Mucosa of gallbladder (tissue), 1 donor: ENCODE measurements around the gene SMG1. TPM values are rescaled to one million over a fixed set of nuclear protein-coding genes. Genes with fewer than 3 reads are reported as not detected.

ENCODE experiments used
- DNase-seq: peaks from one replicate; pipeline ENCODE4 v3.0.0-alpha.2; 2020; ENCODE audit warnings: low spot score
- total RNA-seq: library from RNA; stranded (reverse); gene quantifications from one replicate; pipeline ENCODE4 v1.2.1, GENCODE V29; 2021
- donor health status: DM: no; HTN: no; CAD: no.

Gene SMG1
- total RNA-seq, 1 donor from 2014 or later: 76.3 TPM

DNA sequence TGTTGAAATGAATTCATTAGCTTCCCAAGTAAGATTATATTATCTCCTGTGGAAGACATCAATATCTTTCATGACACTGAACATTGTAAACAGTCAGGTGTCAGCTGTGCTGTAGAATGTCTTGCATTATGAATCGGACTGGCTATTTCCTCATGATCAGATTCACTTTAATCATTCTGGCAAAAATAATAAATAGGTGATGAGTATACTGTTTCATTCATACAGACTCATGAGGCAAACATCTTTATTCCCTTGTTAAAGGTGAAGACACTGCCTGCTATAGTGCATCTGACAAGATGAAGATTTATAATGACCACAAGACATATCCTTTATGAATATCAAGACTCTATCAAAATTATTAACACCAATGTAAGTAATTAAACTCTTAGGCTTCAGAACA is 73.6 kb downstream of the SMG1 start:
- no peak for DNase-seq

DNA sequence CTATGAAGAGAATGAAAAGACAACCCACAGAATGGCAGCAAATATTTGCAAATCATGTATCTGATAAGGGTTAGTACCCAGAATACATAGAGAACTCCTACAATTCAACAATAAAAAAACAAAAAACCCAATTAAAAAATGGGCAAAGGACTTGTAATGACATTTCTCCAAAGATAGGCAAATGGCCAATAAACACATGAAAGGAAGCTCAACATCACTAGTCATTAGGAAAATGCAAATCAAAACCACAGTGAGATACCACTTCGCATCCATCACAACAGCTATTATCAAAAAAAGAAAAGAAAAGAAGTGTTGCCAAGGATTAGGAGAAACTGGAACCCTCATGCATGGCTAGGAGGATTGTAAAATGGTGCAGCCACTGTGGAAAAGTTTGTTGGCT is 79.8 kb downstream of the SMG1 start:
- no peak for DNase-seq

- DNase-seq: no peak
Measured at GRCh38 chr16:18842565-18842964, 83.6 kb downstream of the SMG1 start.

- DNase-seq: no peak
Measured at GRCh38 chr16:18841833-18842525, 84.2 kb downstream of the SMG1 start.

DNA sequence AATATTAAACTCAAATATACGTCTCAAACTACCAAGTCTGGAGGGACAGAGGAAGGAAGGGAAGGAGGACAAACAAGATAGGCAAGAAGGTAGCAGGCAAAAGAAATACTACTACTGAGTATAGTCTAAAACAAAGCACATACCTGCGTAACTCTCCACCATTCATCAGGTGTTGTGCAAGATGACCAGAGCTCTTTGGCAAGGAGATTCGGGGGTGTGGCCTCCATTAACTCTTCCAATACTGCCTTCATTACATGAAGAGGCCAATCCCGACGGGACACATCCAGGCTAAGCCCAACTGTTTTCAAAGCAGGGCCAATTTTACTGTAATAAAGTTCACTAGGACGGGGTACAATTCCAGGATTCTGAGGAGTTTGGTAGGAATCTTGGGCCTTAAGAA is 86.7 kb downstream of the SMG1 start:
- DNase-seq: peak; percentile 11

GRCh38 chr16:18836702-18837101 is 89.5 kb downstream of the SMG1 start:
- DNase-seq: no peak

GRCh38 chr16:18834864-18835263 is 91.3 kb downstream of the SMG1 start:
- DNase-seq: no peak

- no peak for DNase-seq
Measured at GRCh38 chr16:18833707-18834505, 92.3 kb downstream of the SMG1 start.

- no peak for DNase-seq
Measured at GRCh38 chr16:18832613-18833012, 93.6 kb downstream of the SMG1 start.

- no peak for DNase-seq
Measured at GRCh38 chr16:18832006-18832405, 94.2 kb downstream of the SMG1 start.

- DNase-seq: no peak
Measured at GRCh38 chr16:18829251-18829650, 97.0 kb downstream of the SMG1 start.

DNA sequence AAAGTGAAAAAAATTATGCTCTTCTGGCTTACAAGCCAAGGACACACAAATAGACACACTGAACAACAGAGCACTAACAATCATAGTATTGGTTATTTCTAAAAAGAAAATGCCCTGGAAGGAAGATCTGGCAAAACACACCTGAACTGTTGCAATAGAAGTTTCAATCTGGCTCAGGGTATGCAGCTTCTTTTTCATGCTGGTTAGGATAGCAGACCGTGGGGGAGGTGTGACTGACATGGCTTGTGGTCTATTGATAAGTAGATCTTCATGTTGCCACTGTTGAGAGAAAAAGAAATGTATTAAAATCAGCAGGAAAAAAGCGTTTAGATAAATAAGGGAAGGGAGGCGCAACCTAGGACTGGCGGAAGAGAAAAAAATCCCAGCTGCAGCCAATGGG is 98.3 kb downstream of the SMG1 start:
- DNase-seq: no peak

DNA sequence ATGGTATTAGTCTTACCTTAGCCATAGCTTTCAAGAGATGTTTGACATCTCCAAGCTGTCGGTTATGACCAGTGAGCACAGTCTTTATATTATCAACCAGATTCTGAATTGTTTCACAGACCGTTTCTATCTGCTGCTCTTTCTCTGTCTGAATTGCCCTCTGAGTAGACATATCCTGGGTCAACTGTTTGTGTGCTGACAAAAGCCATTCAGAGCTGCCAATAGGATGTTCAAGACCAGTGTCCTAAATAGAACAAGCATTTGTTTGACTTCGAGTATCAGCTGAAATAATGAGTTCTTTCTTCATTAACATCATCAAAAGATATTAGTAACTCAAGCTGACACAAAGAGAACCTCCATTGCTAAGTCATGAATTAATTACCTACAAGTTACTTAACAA is 109.9 kb downstream of the SMG1 start:
- no peak for DNase-seq

DNA sequence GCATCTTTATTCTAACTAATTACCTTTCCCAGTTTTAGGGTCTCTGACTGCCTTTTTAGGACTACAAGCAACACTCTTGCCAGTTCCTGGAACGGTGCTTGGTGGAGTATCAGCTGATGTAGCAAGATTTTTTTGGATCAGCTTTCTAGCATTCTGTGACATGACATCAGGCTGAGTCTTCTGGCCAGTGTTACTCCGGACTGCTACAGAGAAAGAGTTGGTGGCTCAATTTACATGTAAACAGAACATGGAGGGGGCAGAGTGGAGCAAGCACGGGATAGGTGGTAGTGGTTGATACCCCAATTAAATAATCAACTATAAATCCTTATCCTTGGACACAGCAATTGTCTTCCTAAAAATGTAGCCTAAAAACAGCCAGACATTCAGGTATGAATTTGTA is 114.3 kb downstream of the SMG1 start:
- no peak for DNase-seq

- DNase-seq: no peak
Measured at GRCh38 chr16:18809165-18809564, 117.0 kb downstream of the SMG1 start.

DNA sequence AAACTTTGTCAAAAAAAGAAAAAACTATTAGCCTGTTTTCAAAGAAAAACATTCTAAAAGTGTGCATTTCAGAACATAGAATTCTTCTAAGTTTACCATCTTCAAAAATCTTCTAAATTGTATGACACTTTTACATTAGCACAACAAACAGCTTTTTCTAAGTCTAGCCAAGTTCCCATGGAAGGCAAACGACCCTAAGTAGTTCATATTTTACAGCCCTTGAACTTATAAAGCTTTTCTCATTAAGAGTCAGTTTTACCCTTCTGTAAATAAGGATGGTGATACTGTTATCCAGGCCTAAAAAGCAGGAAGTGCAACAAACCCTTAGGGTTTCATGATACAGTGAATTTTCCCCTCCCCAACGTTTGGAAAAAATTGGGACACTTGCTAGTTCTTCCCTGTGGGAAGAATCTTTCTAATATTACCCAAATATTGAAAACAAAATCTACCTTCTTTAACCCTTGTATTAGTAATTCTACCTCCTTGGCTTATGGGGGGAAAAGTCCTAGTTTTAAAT is 120.9 kb downstream of the SMG1 start:
- DNase-seq: no peak

GRCh38 chr16:18804540-18804939 is 121.7 kb downstream of the SMG1 start:
- no peak for DNase-seq

- no peak for DNase-seq
Measured at GRCh38 chr16:18803569-18804462, 122.4 kb downstream of the SMG1 start.

GRCh38 chr16:18802767-18803343 is 123.4 kb downstream of the SMG1 start:
- DNase-seq: no peak

- peak; percentile 100 for DNase-seq
Measured at GRCh38 chr16:18801145-18801972, 124.8 kb downstream of the SMG1 start, which contains the start of gene ARL6IP1. ARL6IP1 (minus strand) TSS chr16:18801549; CDS start chr16:18801466, 83 bp downstream.

DNA sequence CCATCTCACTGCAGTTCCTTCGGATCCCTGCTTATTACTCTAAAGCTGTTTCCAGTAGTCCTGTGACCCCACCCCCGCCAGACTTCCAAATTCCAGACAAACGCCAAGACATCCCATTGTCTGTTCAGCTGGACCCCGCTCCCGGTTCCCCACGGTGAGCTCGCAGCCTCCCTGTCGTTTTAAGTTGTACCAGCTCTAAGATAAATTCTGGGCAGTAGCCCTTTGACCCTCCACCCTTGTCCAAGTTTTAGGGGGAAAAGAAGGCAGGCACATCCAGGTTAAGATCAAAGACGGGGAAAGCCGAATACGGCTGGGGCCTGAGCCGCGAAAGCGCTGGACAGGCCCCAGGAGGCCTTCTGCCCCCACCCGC is 125.4 kb downstream of the SMG1 start:
- no peak for DNase-seq
